Fibroblast of the aortic adventitia (primary cell): ENCODE data around the gene MAPKBP1. TPM values are rescaled to one million over a fixed set of nuclear protein-coding genes. Genes with fewer than 3 reads are reported as not detected.

Source experiments
- DNase-seq: peaks from one replicate; pipeline ENCODE4 v3.0.0-alpha.2; 2010; ENCODE audit warnings: low read depth
- H3K4me3 ChIP-seq: 2 replicates; pipeline ENCODE4 v1.5.1; 2011; ENCODE audit warnings: low read depth, mild to moderate bottlenecking, control low read depth, low read length, moderate library complexity
- CTCF ChIP-seq: IDR thresholded peaks from 2 replicates; pipeline ENCODE4 v1.5.1; 2011; ENCODE audit warnings: mild to moderate bottlenecking, low read length, control low read depth, inconsistent platforms; ENCODE audit not compliant: insufficient read depth
- total RNA-seq: library from RNA; depleted of rRNA; stranded (reverse); fragments of >200 nt; gene quantifications from 2 replicates; pipeline ENCODE4 v1.2.3, GENCODE V29; 2012; ENCODE audit warnings: low replicate concordance

Gene MAPKBP1
- total RNA-seq, 1 donor = 20.8 TPM

- DNase-seq = no peak
- no peak for TF ChIP-seq CTCF
- H3K4me3 ChIP-seq = no peak overlapping the region
Measured at GRCh38 chr15:41855261-41855961, 81.1 kb downstream of the MAPKBP1 start.

- TF ChIP-seq CTCF = no peak
Measured at GRCh38 chr15:41856262-41856661, 82.0 kb downstream of the MAPKBP1 start.

GRCh38 chr15:41856716-41857115, 82.4 kb downstream of the MAPKBP1 start:
- DNase-seq = no peak
- TF ChIP-seq CTCF = no peak
- H3K4me3 ChIP-seq = no peak overlapping the region

More at GRCh38 chr15:41856262-41856661, 82.0 kb downstream of the MAPKBP1 start:
- DNase-seq = no peak
- no peak overlapping the region for H3K4me3 ChIP-seq

GRCh38 chr15:41857316-41857715, 83.0 kb downstream of the MAPKBP1 start:
- no peak overlapping the region for H3K4me3 ChIP-seq
- no peak for TF ChIP-seq CTCF
- no peak for DNase-seq

- TF ChIP-seq CTCF = no peak
- no peak for DNase-seq
- no peak overlapping the region for H3K4me3 ChIP-seq
Measured at GRCh38 chr15:41858756-41859155, 84.5 kb downstream of the MAPKBP1 start.

- TF ChIP-seq CTCF = no peak
- DNase-seq = no peak
- H3K4me3 ChIP-seq = no peak overlapping the region
Measured at GRCh38 chr15:41860049-41860828, 86.0 kb downstream of the MAPKBP1 start.
